ENCODE results near the gene SLC35F2. TPM values are rescaled to one million over a fixed set of nuclear protein-coding genes. Genes with fewer than 3 reads are reported as not detected.

The SLC35F2 gene
- total RNA-seq, 3 donors from 2014 or later = 5.7 to 6.9 (median 5.8) TPM

- no peak for TF ChIP-seq POLR2A (IDR thresholded peaks at IDR 0.05)
- TF ChIP-seq POLR2AphosphoS5 (IDR thresholded peaks at IDR 0.05) = no peak
- TF ChIP-seq CTCF (IDR thresholded peaks at IDR 0.05) = no peak
- intact Hi-C loops (cut with DNase I; ENCODE audit: low total_unique reads) = no loop called here
- Histone ChIP-seq H3K4me3 (no peak overlapping the region), H3K9me3 (no peaks in the 10 kb centered on the region), H3K4me1 (no peaks in the 10 kb centered on the region), H3K36me3 (no peaks in the 10 kb centered on the region), H3K27ac (no peak overlapping the region), H3K27me3 (no peaks in the 10 kb centered on the region)
- DNase-seq (ENCODE audit: low spot score in 2 of 2) = no peak
These were observed 6.8 kb downstream of the SLC35F2 start for GRCh38 chr11:107851704-107852310.

- no peak for DNase-seq (ENCODE audit: low spot score in 2 of 2)
- Histone ChIP-seq H3K27ac (no peak overlapping the region), H3K9me3 (no peaks in the 10 kb centered on the region), H3K27me3 (no peaks in the 10 kb centered on the region), H3K4me3 (no peak overlapping the region), H3K4me1 (no peaks in the 10 kb centered on the region), H3K36me3 (no peaks in the 10 kb centered on the region)
- intact Hi-C loops (cut with DNase I; ENCODE audit: low total_unique reads) = no loop called here
- TF ChIP-seq CTCF (IDR thresholded peaks at IDR 0.05) = no peak
- no peak for TF ChIP-seq POLR2A (IDR thresholded peaks at IDR 0.05)
- TF ChIP-seq POLR2AphosphoS5 (IDR thresholded peaks at IDR 0.05) = no peak
These were observed 8.8 kb downstream of the SLC35F2 start for GRCh38 chr11:107849790-107850189.

GRCh38 chr11:107848345-107848744 is 10.2 kb downstream of the SLC35F2 start:
- DNase-seq (ENCODE audit: low spot score in 2 of 2) = no peak
- intact Hi-C loops (cut with DNase I; ENCODE audit: low total_unique reads) = no loop called here
- TF ChIP-seq POLR2AphosphoS5 (IDR thresholded peaks at IDR 0.05) (no peak), CTCF (IDR thresholded peaks at IDR 0.05) (no peak), POLR2A (IDR thresholded peaks at IDR 0.05) (no peak)
- H3K27ac ChIP-seq = no peak overlapping the region
- H3K36me3 ChIP-seq = no peaks in the 10 kb centered on the region
- H3K4me1 ChIP-seq = no peaks in the 10 kb centered on the region
- no peaks in the 10 kb centered on the region for H3K27me3 ChIP-seq
- no peaks in the 10 kb centered on the region for H3K9me3 ChIP-seq
- no peak overlapping the region for H3K4me3 ChIP-seq

GRCh38 chr11:107847184-107847583 is 11.4 kb downstream of the SLC35F2 start:
- no peak overlapping the region for H3K4me3 ChIP-seq
- intact Hi-C loops (cut with DNase I; ENCODE audit: low total_unique reads) = no loop called here
- H3K27ac ChIP-seq = no peak overlapping the region
- no peak for DNase-seq (ENCODE audit: low spot score in 2 of 2)
- H3K27me3 ChIP-seq = no peaks in the 10 kb centered on the region
- no peaks in the 10 kb centered on the region for H3K4me1 ChIP-seq
- H3K9me3 ChIP-seq = no peaks in the 10 kb centered on the region
- no peaks in the 10 kb centered on the region for H3K36me3 ChIP-seq
- no peak for TF ChIP-seq POLR2AphosphoS5 (IDR thresholded peaks at IDR 0.05)

GRCh38 chr11:107844041-107844440 is 14.5 kb downstream of the SLC35F2 start:
- DNase-seq (ENCODE audit: low spot score in 2 of 2) = no peak
- H3K9me3 ChIP-seq = no peaks in the 10 kb centered on the region
- TF ChIP-seq CTCF (IDR thresholded peaks at IDR 0.05) (no peak), POLR2A (IDR thresholded peaks at IDR 0.05) (no peak), POLR2AphosphoS5 (IDR thresholded peaks at IDR 0.05) (no peak)
- H3K27ac ChIP-seq = no peak overlapping the region
- peaks cover 0 to 10% of the 10 kb centered on the region in 2 donors for H3K4me1 ChIP-seq
- H3K4me3 ChIP-seq = no peak overlapping the region
- H3K27me3 ChIP-seq = no peaks in the 10 kb centered on the region
- H3K36me3 ChIP-seq = no peaks in the 10 kb centered on the region
- intact Hi-C loops (cut with DNase I; ENCODE audit: low total_unique reads) = no loop called here

Data from breast epithelium (tissue), 4 donors.